T-cell (primary cell): Measurements from ENCODE around the gene ZBTB45. TPM values are rescaled to one million over a fixed set of nuclear protein-coding genes. Genes with fewer than 3 reads are reported as not detected.
"Not testable (repeated sequence)": the region's sequence is repeated elsewhere in the genome, so short reads cannot be mapped to it uniquely, and the experiment has no call there.

Experiments used
- ATAC-seq, 4 experiments: fragments of 200-7000 bp in 3 of 4; fragments of 150-1000 bp in 1 of 4; cut with Tn5 transposase; replicated peaks in 1 of 4; 1 replicate in 3 of 4; 2 replicates in 1 of 4; pipeline ENCODE4 v1.10.0; 2021; ENCODE audit warnings: moderate library complexity in 3 of 4, mild to moderate bottlenecking in 2 of 4, moderate number of reproducible peaks in 1 of 4
- CTCF ChIA-PET, 2 donors: fragments of 300-600 bp; sonication (Branson Sonifier 250); formaldehyde crosslinking; loops; one replicate each; lab custom pipeline; 2022; ENCODE audit warnings: antibody characterized with exemption in 2 of 2; lab: Charles Lee
- POLR2A ChIA-PET, 2 donors: fragments of 300-600 bp; sonication (Branson Sonifier 250); formaldehyde crosslinking; loops; one replicate each; lab custom pipeline; 2022; ENCODE audit warnings: antibody characterized with exemption in 2 of 2; lab: Charles Lee
- DNase-seq, 35 experiments: peaks; one replicate each; pipeline versions ENCODE4 v3.0.0 to v3.0.0-alpha.2; 2013 to 2023
- H3K27ac ChIP-seq: one replicate; pipeline ENCODE4 v1.5.1; 2013; ENCODE audit warnings: low read length
- H3K27me3 ChIP-seq, 2 experiments: replicated peaks in 1 of 2; 1 replicate in 1 of 2; 2 replicates in 1 of 2; pipeline versions ENCODE4 v1.6.1 to v1.7.0; 2013; ENCODE audit warnings: low read length in 1 of 2, mixed read lengths in 1 of 2; ENCODE audit not compliant: control insufficient read depth in 2 of 2, insufficient read depth in 2 of 2; ENCODE audit errors: extremely low read depth in 1 of 2
- H3K36me3 ChIP-seq, 2 donors: 1 replicate in 1 of 2; 2 replicates in 1 of 2; pipeline versions ENCODE4 v1.6.1 to v1.7.0; 2013; ENCODE audit warnings: low read length in 1 of 2; ENCODE audit not compliant: control insufficient read depth in 2 of 2, insufficient read depth in 1 of 2; ENCODE audit errors: extremely low read depth in 1 of 2
- H3K4me1 ChIP-seq, 2 experiments: 1 replicate in 1 of 2; 2 replicates in 1 of 2; pipeline versions ENCODE4 v1.6.1 to v1.7.0; 2013; ENCODE audit warnings: low read length in 2 of 2, mixed read lengths in 1 of 2; ENCODE audit not compliant: insufficient read depth in 2 of 2, control insufficient read depth in 1 of 2; ENCODE audit errors: extremely low read depth in 1 of 2
- H3K4me3 ChIP-seq, 2 donors: 1 replicate in 1 of 2; 2 replicates in 1 of 2; pipeline versions ENCODE4 v1.5.1 to v1.7.0; 2013; ENCODE audit warnings: mild to moderate bottlenecking in 2 of 2, low read length in 1 of 2, moderate library complexity in 1 of 2; ENCODE audit not compliant: control insufficient read depth in 1 of 2; ENCODE audit errors: extremely low read depth in 1 of 2
- H3K9me3 ChIP-seq: 2 replicates; pipeline ENCODE4 v1.7.0; 2013
- H3K27ac Mint-ChIP-seq, 2 donors: one replicate each; pipeline ENCODE4 v1.8.0; 2020 to 2021; ENCODE audit warnings: mild to moderate bottlenecking in 2 of 2, mixed read lengths in 2 of 2
- H3K27me3 Mint-ChIP-seq, 2 donors: one replicate each; pipeline ENCODE4 v1.8.0; 2021 to 2022; ENCODE audit warnings: mixed read lengths in 2 of 2
- H3K36me3 Mint-ChIP-seq: one replicate; pipeline ENCODE4 v1.8.0; 2021; ENCODE audit warnings: mixed read lengths
- H3K4me1 Mint-ChIP-seq, 3 donors: one replicate each; pipeline ENCODE4 v1.8.0; 2020 to 2022; ENCODE audit warnings: mixed read lengths in 3 of 3, mild to moderate bottlenecking in 1 of 3
- H3K4me3 Mint-ChIP-seq, 3 donors: one replicate each; pipeline ENCODE4 v1.8.0; 2020 to 2022; ENCODE audit warnings: mild to moderate bottlenecking in 3 of 3, mixed read lengths in 3 of 3, moderate library complexity in 3 of 3
- H3K9me3 Mint-ChIP-seq, 3 donors: one replicate each; pipeline ENCODE4 v1.8.0; 2020 to 2022; ENCODE audit warnings: mixed read lengths in 3 of 3
- WGBS: methylation state at CpG from one replicate; pipeline ENCODE4 v1.1.5; 2013; ENCODE audit warnings: missing lambda C conversion rate; ENCODE audit not compliant: insufficient coverage; 5-methylcytosine and 5-hydroxymethylcytosine counted together
- total RNA-seq, 35 experiments: library from RNA in 6 of 35; stranded (reverse) in 6 of 35; fragments of 120-200 nt in 1 of 35; gene quantifications; one replicate each; pipeline versions ENCODE4 v1.2.1 to v1.2.4 and lab custom pipeline; 2013 to 2026

ZBTB45 gene
- total RNA-seq, 5 donors from 2014 or later (not counting 1 experiment from before 2014, with no cell fraction given) = 8.3 to 27.8 (median 24.5) TPM

- no peaks in the 10 kb centered on the region for H3K9me3 Mint-ChIP-seq
- peaks cover 0 to 7% of the 10 kb centered on the region in 2 experiments for H3K27me3 ChIP-seq
- H3K36me3 Mint-ChIP-seq = peaks cover 30% of the 10 kb centered on the region
- peak overlapping the region; percentile 70 to 89 for H3K4me3 ChIP-seq
- CTCF ChIA-PET = no interaction called here
- no peaks in the 10 kb centered on the region for H3K9me3 ChIP-seq
- WGBS = 13% methylated on average over 1 of the region's 1 CpG
- H3K27me3 Mint-ChIP-seq = no peaks in the 10 kb centered on the region
- H3K27ac Mint-ChIP-seq = peak overlapping the region; percentile 85 to 89
- ATAC-seq (no peak), DNase-seq (no peak)
- H3K27ac ChIP-seq = peak overlapping the region; percentile 44
- H3K4me1 ChIP-seq = peaks cover 12 to 53% of the 10 kb centered on the region in 2 experiments
- H3K4me3 Mint-ChIP-seq = peak overlapping the region; percentile 90 to 91 (median 90)
- POLR2A ChIA-PET = no interaction called here
- H3K4me1 Mint-ChIP-seq = peaks cover 36 to 45% (median 39%) of the 10 kb centered on the region in 3 donors
- H3K36me3 ChIP-seq = peaks cover 18 to 50% of the 10 kb centered on the region in 2 donors
These were observed 26.5 kb upstream of the ZBTB45 start for GRCh38 chr19:58546019-58546530.

- Mint-ChIP-seq H3K4me1 (peaks cover 36 to 43% (median 38%) of the 10 kb centered on the region in 3 donors), H3K9me3 (no peaks in the 10 kb centered on the region), H3K27me3 (no peaks in the 10 kb centered on the region), H3K4me3 (peak overlapping the region; percentile 90 to 91 (median 90)), H3K36me3 (peaks cover 28% of the 10 kb centered on the region), H3K27ac (peak overlapping the region; percentile 85 to 89)
- ChIA-PET CTCF (no interaction called here), POLR2A (interaction anchor here in 1 of 2 donors (0.9 kb wide), 1 partner anchor 9 kb away, joined by 3 read pairs; the partner anchor contains the start of gene CHMP2A)
- Histone ChIP-seq H3K27me3 (peaks cover 0 to 9% of the 10 kb centered on the region in 2 experiments), H3K36me3 (peaks cover 18 to 44% of the 10 kb centered on the region in 2 donors), H3K9me3 (no peaks in the 10 kb centered on the region), H3K4me1 (peaks cover 12 to 53% of the 10 kb centered on the region in 2 experiments), H3K4me3 (peak overlapping the region; percentile 70 to 89), H3K27ac (peak overlapping the region; percentile 44)
- peak in 1 of 35 experiments; percentile 28 for DNase-seq
- ATAC-seq = no peak
- 7% methylated on average over 12 of the region's 21 CpGs for WGBS
These were observed 25.8 kb upstream of the ZBTB45 start for GRCh38 chr19:58545286-58546018.

- ChIA-PET POLR2A (interaction anchor here in 1 of 2 donors (0.5 to 1.4 kb wide), 3 partner anchors 10 to 84 kb away, joined by 3 to 6 read pairs (median 3); partner anchors contain the start of genes CHMP2A and ZBTB45), CTCF (interaction anchor here in 1 of 2 donors (1.0 to 1.9 kb wide), 4 partner anchors 10 to 31 kb away, joined by 3 to 13 read pairs (median 4); partner anchors contain the start of genes CHMP2A and ZBTB45)
- peak overlapping the region; percentile 70 to 89 for H3K4me3 ChIP-seq
- H3K4me1 ChIP-seq = peaks cover 12 to 52% of the 10 kb centered on the region in 2 experiments
- ATAC-seq (peak; percentile 53 to 67 (median 62)), DNase-seq (peak in 27 of 35 experiments; percentile 55 to 90 (median 75))
- H3K4me1 Mint-ChIP-seq = peaks cover 36 to 41% (median 36%) of the 10 kb centered on the region in 3 donors
- no peaks in the 10 kb centered on the region for H3K27me3 Mint-ChIP-seq
- H3K36me3 Mint-ChIP-seq = peaks cover 24% of the 10 kb centered on the region
- peak overlapping the region; percentile 90 to 95 (median 91) for H3K4me3 Mint-ChIP-seq
- no peaks in the 10 kb centered on the region for H3K9me3 ChIP-seq
- no peaks in the 10 kb centered on the region for H3K9me3 Mint-ChIP-seq
- H3K27ac ChIP-seq = peak overlapping the region; percentile 44
- H3K27me3 ChIP-seq = peaks cover 0 to 12% of the 10 kb centered on the region in 2 experiments
- peak overlapping the region; percentile 85 to 89 for H3K27ac Mint-ChIP-seq
- WGBS = under 1% methylated on average over 69 of the region's 92 CpGs
- H3K36me3 ChIP-seq = peaks cover 13 to 37% of the 10 kb centered on the region in 2 donors
These were observed 25.1 kb upstream of the ZBTB45 start for GRCh38 chr19:58544591-58545285.

- H3K36me3 Mint-ChIP-seq = peaks cover 19% of the 10 kb centered on the region
- POLR2A ChIA-PET = interaction anchor here in 1 of 2 donors (0.5 to 1.4 kb wide), 3 partner anchors 15 to 83 kb away, joined by 3 to 6 read pairs (median 3); partner anchors contain the start of genes UBE2M and ZBTB45
These were observed 24.4 kb upstream of the ZBTB45 start, which contains the start of gene TRIM28 for GRCh38 chr19:58543826-58544590. TRIM28 (plus strand) TSS chr19:58544064; CDS start chr19:58544758, 694 bp downstream.

GRCh38 chr19:58542641-58543372 lies 23.2 kb upstream of the ZBTB45 start:
- CTCF ChIA-PET = interaction anchor here in 1 of 2 donors (1.4 to 1.9 kb wide), 2 partner anchors 12 to 22 kb away, joined by 3 to 13 read pairs; partner anchors contain the start of genes CHMP2A and ZBTB45
- not testable (repeated sequence) for H3K27ac ChIP-seq

More at GRCh38 chr19:58543826-58544590, 24.4 kb upstream of the ZBTB45 start, which contains the start of gene TRIM28:
- Histone ChIP-seq H3K27me3 (peaks cover 0 to 19% of the 10 kb centered on the region in 2 experiments), H3K4me1 (peaks cover 12 to 45% of the 10 kb centered on the region in 2 experiments), H3K36me3 (peaks cover 6 to 30% of the 10 kb centered on the region in 2 donors), H3K27ac (peak within 1 kb of the TSS; percentile 97), H3K4me3 (peak within 1 kb of the TSS; percentile 70 to 89), H3K9me3 (no peaks in the 10 kb centered on the region)
- Mint-ChIP-seq H3K27ac (peak within 1 kb of the TSS; percentile 98), H3K27me3 (no peaks in the 10 kb centered on the region), H3K9me3 (no peaks in the 10 kb centered on the region), H3K4me1 (peaks cover 36 to 44% (median 39%) of the 10 kb centered on the region in 3 donors), H3K4me3 (peak within 1 kb of the TSS; percentile 90 to 95 (median 91))
- ATAC-seq (peak; percentile 85 to 89 (median 86)), DNase-seq (peak; percentile 99 to 100 (median 100))
- CTCF ChIA-PET = interaction anchor here in 1 of 2 donors (1.0 to 1.9 kb wide), 4 partner anchors 11 to 30 kb away, joined by 3 to 13 read pairs (median 4); partner anchors contain the start of genes CHMP2A and ZBTB45
- 1% methylated on average over 51 of the region's 73 CpGs for WGBS

More at GRCh38 chr19:58542641-58543372, 23.2 kb upstream of the ZBTB45 start:
- H3K27me3 Mint-ChIP-seq, H3K9me3 ChIP-seq, H3K27ac Mint-ChIP-seq, H3K4me3 ChIP-seq, H3K9me3 Mint-ChIP-seq, ATAC-seq, DNase-seq: not testable (repeated sequence)
- Mint-ChIP-seq H3K4me3 (peak overlapping the region in 2 of 3 donors; percentile 21 to 95), H3K4me1 (peaks cover 35 to 45% (median 39%) of the 10 kb centered on the region in 3 donors), H3K36me3 (peaks cover 13% of the 10 kb centered on the region)
- Histone ChIP-seq H3K36me3 (peaks cover 3 to 18% of the 10 kb centered on the region in 2 donors), H3K4me1 (peaks cover 15 to 47% of the 10 kb centered on the region in 2 experiments), H3K27me3 (peaks cover 0 to 31% of the 10 kb centered on the region in 2 experiments)
- WGBS = 91% methylated on average over 15 of the region's 18 CpGs
- POLR2A ChIA-PET = interaction anchor here in 1 of 2 donors (1.4 kb wide), 1 partner anchor 23 kb away, joined by 3 read pairs; the partner anchor contains the start of gene ZBTB45
